GM23248 (cell line): ENCODE results near the gene ZBTB42. TPM values are rescaled to one million over a fixed set of nuclear protein-coding genes. Genes with fewer than 3 reads are reported as not detected.

Experiments used
- DNase-seq: peaks from one replicate; pipeline ENCODE4 v3.0.0-alpha.2; 2015
- H2AFZ ChIP-seq: fragments of 200-600 bp; sonication (generic); 2 replicates; pipeline ENCODE4 v1.6.1; 2016; ENCODE audit warnings: antibody characterized with exemption
- H3F3A ChIP-seq: fragments of 200-600 bp; sonication (generic); 2 replicates; pipeline ENCODE4 v1.6.1; 2016; ENCODE audit warnings: mild to moderate bottlenecking, antibody characterized with exemption, mixed run types; ENCODE audit not compliant: insufficient read depth
- H3K27ac ChIP-seq: fragments of 200-600 bp; sonication (generic); 2 replicates; pipeline ENCODE4 v1.5.1; 2016; ENCODE audit warnings: mild to moderate bottlenecking
- H3K27me3 ChIP-seq: fragments of 200-600 bp; sonication (generic); replicated peaks from 2 replicates; pipeline ENCODE4 v1.6.1; 2016; ENCODE audit warnings: mild to moderate bottlenecking; ENCODE audit not compliant: insufficient read depth
- H3K36me3 ChIP-seq: fragments of 200-600 bp; sonication (generic); 2 replicates; pipeline ENCODE4 v1.6.1; 2016; ENCODE audit warnings: low read depth, mild to moderate bottlenecking
- H3K4me1 ChIP-seq: fragments of 200-600 bp; sonication (generic); 2 replicates; pipeline ENCODE4 v1.6.1; 2016; ENCODE audit warnings: mild to moderate bottlenecking; ENCODE audit not compliant: insufficient read depth
- H3K4me2 ChIP-seq: fragments of 200-600 bp; sonication (generic); one replicate; pipeline ENCODE4 v1.6.1; 2016; ENCODE audit warnings: mild to moderate bottlenecking; ENCODE audit not compliant: unreplicated experiment
- H3K4me3 ChIP-seq: fragments of 200-600 bp; sonication (generic); 2 replicates; pipeline ENCODE4 v1.5.1; 2016; ENCODE audit warnings: mild to moderate bottlenecking
- H3K79me2 ChIP-seq: fragments of 200-600 bp; sonication (generic); 2 replicates; pipeline ENCODE4 v1.6.1; 2016; ENCODE audit warnings: mild to moderate bottlenecking; ENCODE audit not compliant: insufficient read depth
- H3K9ac ChIP-seq: fragments of 200-600 bp; sonication (generic); 2 replicates; pipeline ENCODE4 v1.6.1; 2016; ENCODE audit warnings: mild to moderate bottlenecking
- H3K9me2 ChIP-seq: fragments of 200-600 bp; sonication (generic); 2 replicates; pipeline ENCODE4 v1.6.1; 2016; ENCODE audit warnings: mixed run types, mild to moderate bottlenecking, moderate library complexity; ENCODE audit not compliant: insufficient read depth
- H3K9me3 ChIP-seq: fragments of 200-600 bp; sonication (generic); one replicate; pipeline ENCODE4 v1.6.1; 2017; ENCODE audit warnings: low read depth
- H4K20me1 ChIP-seq: fragments of 200-600 bp; sonication (generic); 2 replicates; pipeline ENCODE4 v1.6.0; 2016; ENCODE audit not compliant: insufficient read depth
- EZH2 ChIP-seq: fragments of 200-600 bp; sonication (generic); IDR thresholded peaks from 2 replicates; pipeline ENCODE4 v1.6.1; 2018; ENCODE audit warnings: antibody characterized with exemption, mild to moderate bottlenecking; ENCODE audit not compliant: insufficient read depth, poor library complexity, severe bottlenecking
- EZH2phosphoT487 ChIP-seq: fragments of 200-600 bp; sonication (generic); IDR thresholded peaks from 2 replicates; pipeline ENCODE4 v1.6.1; 2018; ENCODE audit warnings: antibody characterized with exemption, moderate library complexity, mild to moderate bottlenecking, low read depth; ENCODE audit not compliant: insufficient read depth
- WGBS, 2 experiments: methylation state at CpG; one replicate each; pipeline ENCODE4 v1.1.6; 2015 to 2017; ENCODE audit warnings: low lambda C conversion rate in 2 of 2, low coverage in 1 of 2; ENCODE audit errors: missing lambda C conversion rate in 2 of 2; 5-methylcytosine and 5-hydroxymethylcytosine counted together
- in situ Hi-C: fragments of 300-500 bp; cut with MboI; formaldehyde crosslinking; loops from 2 replicates; pipeline ENCODE4 v1.15.0; 2020
- polyA plus RNA-seq: library from polyadenylated mRNA; unstranded; fragments of >200 nt; fragmentation: Nextera tagmentation; extraction: Ambion mirVana; gene quantifications from 2 replicates; pipeline ENCODE4 v1.2.1, GENCODE V29; 2016
- total RNA-seq: library from RNA; depleted of rRNA; stranded (reverse); fragments of >200 nt; shearing (Covaris generic); gene quantifications from 2 replicates; pipeline ENCODE4 v1.2.3, GENCODE V29; 2014

Gene ZBTB42
- total and polyA plus RNA-seq, 2 experiments from 2014 or later = 0.56 to 2.4 TPM

DNA sequence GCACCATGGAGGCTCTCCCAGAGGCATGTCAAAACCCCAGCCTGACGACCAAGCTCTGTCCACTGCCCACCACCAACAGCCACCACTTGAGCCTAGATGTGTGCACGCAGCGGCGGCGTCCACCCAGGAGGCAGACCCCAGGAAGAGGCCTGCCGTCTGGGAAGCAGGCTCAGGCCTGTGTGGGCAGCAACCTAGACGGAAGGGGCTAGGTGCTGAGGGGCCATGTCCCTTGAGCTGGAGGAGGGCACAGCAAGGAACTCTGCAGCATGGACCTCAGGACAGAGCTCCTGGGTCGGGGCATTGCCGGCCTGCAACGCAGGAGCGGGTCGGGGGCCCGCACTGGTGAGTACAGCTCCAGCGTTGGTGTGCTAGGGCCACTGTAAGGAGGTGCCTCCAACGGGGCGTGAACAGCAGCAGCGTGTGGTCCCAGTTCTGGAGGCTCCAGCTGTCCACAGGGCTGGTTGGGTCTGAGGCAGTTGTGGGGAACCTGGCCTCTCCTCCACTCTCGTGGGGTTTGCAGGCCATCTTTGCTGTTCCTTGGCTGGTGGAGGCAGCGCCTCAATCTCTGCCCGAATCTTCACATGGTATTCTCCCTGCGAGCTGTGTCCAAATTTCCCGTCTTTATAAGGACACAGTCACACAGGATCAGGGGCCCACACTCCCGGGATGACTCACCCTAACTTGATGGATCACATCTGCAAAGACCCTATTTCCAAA is 20.5 kb downstream of the ZBTB42 start:
- H3F3A ChIP-seq = no peaks in the 10 kb centered on the region; the same call in 1 of the 2 replicates
- no peak overlapping the region for H2AFZ ChIP-seq
- H3K9me2 ChIP-seq = no peaks in the 10 kb centered on the region
- H3K9ac ChIP-seq = no peak overlapping the region
- H3K9me3 ChIP-seq = no peaks in the 10 kb centered on the region
- DNase-seq = no peak
- H4K20me1 ChIP-seq = no peaks in the 10 kb centered on the region
- 0 out of 2 replicates have a peak, but pooled peaks cover 3% of the 10 kb centered on the region for H3K4me1 ChIP-seq
- no peaks in the 10 kb centered on the region for H3K27me3 ChIP-seq
- H3K79me2 ChIP-seq = peaks cover 12% of the 10 kb centered on the region
- H3K4me2 ChIP-seq = no peak overlapping the region
- 85 to 87% methylated on average over 23 of the region's 23 CpGs for WGBS, 2 experiments
- TF ChIP-seq EZH2 (no peak), EZH2phosphoT487 (no peak)
- in situ Hi-C loops = no loop called here
- no peaks in the 10 kb centered on the region for H3K36me3 ChIP-seq
- no peak overlapping the region for H3K27ac ChIP-seq
- H3K4me3 ChIP-seq = no peak overlapping the region

DNA sequence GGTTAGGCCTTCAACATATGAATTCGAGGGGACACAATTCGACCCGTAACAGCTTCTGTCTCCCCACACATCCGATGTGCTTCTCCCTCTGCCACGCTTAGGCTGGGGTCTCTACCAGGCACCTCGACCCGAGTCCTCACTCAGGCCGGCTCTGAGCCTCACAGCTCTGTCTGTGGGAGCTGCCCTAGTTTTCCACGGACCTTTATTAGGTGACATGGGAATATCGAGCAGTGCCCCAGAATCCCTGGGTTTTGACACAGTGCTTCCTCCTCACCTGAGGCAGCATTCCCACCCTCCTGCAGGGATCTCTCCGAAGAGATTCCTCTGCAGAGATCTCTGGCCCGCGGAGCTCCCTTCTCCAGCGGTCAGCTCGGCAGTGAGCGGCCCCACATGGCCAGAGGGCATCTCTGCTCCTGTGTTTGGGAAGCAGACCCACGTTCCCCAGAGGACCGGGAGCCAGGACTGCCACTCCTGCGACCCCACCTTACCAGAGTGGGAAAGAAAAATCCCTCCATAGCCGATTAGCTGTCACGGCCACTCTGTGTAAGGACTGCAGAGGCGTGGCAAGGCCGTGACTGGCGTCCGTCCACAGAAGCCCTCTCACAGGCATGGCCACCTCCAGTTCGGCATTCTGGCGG is 21.2 kb downstream of the ZBTB42 start:
- Histone ChIP-seq H3K4me1 (0 out of 2 replicates have a peak, but pooled peaks cover 3% of the 10 kb centered on the region), H3K4me3 (no peak overlapping the region), H3K4me2 (no peak overlapping the region), H3K9me2 (no peaks in the 10 kb centered on the region), H3F3A (no peaks in the 10 kb centered on the region; the same call in 1 of the 2 replicates), H3K36me3 (no peaks in the 10 kb centered on the region), H3K9ac (no peak overlapping the region), H3K9me3 (no peaks in the 10 kb centered on the region), H4K20me1 (no peaks in the 10 kb centered on the region), H3K27me3 (no peaks in the 10 kb centered on the region), H3K79me2 (peaks cover 5% of the 10 kb centered on the region), H3K27ac (no peak overlapping the region), H2AFZ (no peak overlapping the region)
- TF ChIP-seq EZH2 = no peak
- no peak for TF ChIP-seq EZH2phosphoT487
- no peak for DNase-seq
- 87 to 88% methylated on average over 27 of the region's 27 CpGs for WGBS, 2 experiments
- in situ Hi-C loops = no loop called here

DNA sequence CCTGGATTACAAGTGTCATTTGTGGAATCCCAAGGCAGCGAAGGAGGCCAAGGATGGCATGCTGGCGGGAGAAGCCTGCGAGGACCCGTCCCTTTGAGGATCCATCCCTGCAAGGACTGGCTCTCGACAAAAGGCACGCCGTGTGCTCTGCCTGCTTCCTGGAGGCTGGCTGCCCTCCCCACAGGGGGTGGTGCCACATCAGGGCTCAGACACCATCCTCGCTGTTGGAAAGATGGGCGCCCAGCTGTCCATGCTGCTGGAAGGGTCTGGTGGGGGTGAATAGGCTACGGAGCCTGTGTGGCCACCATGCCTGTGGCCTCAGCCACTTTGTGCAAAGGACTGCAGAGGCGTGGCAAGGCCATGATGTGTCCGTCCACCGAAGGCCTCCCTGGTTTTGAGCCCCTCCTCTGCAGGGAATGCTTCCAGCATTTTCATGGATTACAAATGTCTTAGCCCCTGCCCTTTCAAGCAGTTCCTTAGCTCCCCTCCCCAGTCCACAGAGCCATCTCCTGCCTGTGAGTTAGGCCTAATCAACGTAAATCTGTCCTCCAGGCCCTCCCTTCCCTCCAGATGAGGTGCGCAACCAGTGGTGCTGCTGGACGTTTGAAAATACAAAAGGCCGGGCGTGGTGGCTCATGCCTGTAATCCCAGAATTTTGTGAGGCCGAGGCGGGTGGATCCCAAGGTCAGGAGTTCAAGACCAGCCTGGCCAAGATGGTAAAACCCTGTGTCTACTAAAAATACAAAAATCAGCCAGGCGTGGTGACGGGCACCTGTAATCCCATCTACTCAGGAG is 22.1 kb downstream of the ZBTB42 start:
- Histone ChIP-seq H3K27ac (no peak overlapping the region), H3K79me2 (no peaks in the 10 kb centered on the region), H3K9me2 (no peaks in the 10 kb centered on the region), H3F3A (no peaks in the 10 kb centered on the region; the same call in 1 of the 2 replicates), H3K27me3 (no peaks in the 10 kb centered on the region), H2AFZ (no peak overlapping the region), H3K4me3 (no peak overlapping the region), H3K4me1 (0 out of 2 replicates have a peak, but pooled peaks cover 3% of the 10 kb centered on the region), H3K9me3 (no peaks in the 10 kb centered on the region), H3K9ac (no peak overlapping the region), H3K36me3 (no peaks in the 10 kb centered on the region), H4K20me1 (no peaks in the 10 kb centered on the region), H3K4me2 (no peak overlapping the region)
- 85 to 87% methylated on average over 22 of the region's 22 CpGs for WGBS, 2 experiments
- no peak for DNase-seq
- TF ChIP-seq EZH2 = no peak
- no peak for TF ChIP-seq EZH2phosphoT487
- in situ Hi-C loops = no loop called here

DNA sequence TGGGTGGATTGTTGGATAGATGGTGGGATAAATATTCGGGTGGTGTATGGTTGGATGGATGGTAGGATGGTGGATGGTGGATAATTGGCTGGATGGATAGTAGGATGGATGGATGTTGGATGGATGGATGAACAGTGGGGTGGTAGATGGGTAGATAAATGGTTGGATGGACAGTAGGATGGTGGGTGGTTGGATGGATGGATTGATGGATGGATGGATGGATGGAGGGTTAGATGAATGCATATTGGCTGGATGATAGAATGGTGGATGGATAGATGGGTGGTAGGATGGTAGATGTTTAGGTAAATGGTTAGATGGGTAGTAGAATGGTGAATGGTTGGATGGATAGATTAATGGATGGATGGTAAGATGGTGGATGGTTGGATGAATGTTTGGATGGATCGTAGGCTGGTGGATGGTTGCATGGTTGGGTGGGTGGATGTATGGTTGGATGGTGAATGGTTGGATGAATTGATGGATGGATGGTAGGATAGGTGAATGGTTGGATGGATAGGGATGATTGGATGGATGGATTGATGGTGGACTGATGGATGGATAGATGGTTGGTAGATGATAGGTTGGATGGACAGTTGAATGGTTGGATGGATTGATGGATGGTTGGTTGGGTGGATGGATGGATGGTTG is 23.6 kb downstream of the ZBTB42 start:
- Histone ChIP-seq H3K27ac (no peak overlapping the region), H3K9ac (no peak overlapping the region), H3K27me3 (no peaks in the 10 kb centered on the region), H2AFZ (no peak overlapping the region), H3K79me2 (no peaks in the 10 kb centered on the region), H3K4me3 (no peak overlapping the region), H3K4me2 (no peak overlapping the region), H3K9me2 (no peaks in the 10 kb centered on the region), H3K9me3 (no peaks in the 10 kb centered on the region), H3K4me1 (0 out of 2 replicates have a peak, but pooled peaks cover 3% of the 10 kb centered on the region), H4K20me1 (no peaks in the 10 kb centered on the region), H3K36me3 (no peaks in the 10 kb centered on the region), H3F3A (no peaks in the 10 kb centered on the region; the same call in 1 of the 2 replicates)
- TF ChIP-seq EZH2 (no peak), EZH2phosphoT487 (no peak)
- in situ Hi-C loops = no loop called here
- DNase-seq = no peak
- 94 to 98% methylated on average over 2 of the region's 2 CpGs for WGBS, 2 experiments
